DOHH2 (cell line): ENCODE measurements around the gene EPYC.

ENCODE experiments used
- H3F3A ChIP-seq: fragments of 200-600 bp; sonication (generic), shearing (Covaris generic); 2 replicates; pipeline ENCODE4 v1.6.0; 2016; ENCODE audit warnings: antibody characterized with exemption, mild to moderate bottlenecking; ENCODE audit not compliant: control insufficient read depth, insufficient read depth
- H3K27ac ChIP-seq: fragments of 200-600 bp; sonication (generic); 2 replicates; pipeline ENCODE4 v1.5.1; 2014; ENCODE audit warnings: low read depth, mild to moderate bottlenecking, low read length, moderate library complexity
- H3K27me3 ChIP-seq: fragments of 200-600 bp; sonication (generic); 2 replicates; pipeline ENCODE4 v1.6.1; 2014; ENCODE audit warnings: mild to moderate bottlenecking, low read length, mixed read lengths; ENCODE audit not compliant: control insufficient read depth
- H3K36me3 ChIP-seq: fragments of 200-600 bp; sonication (generic); 2 replicates; pipeline ENCODE4 v1.6.1; 2014; ENCODE audit warnings: mild to moderate bottlenecking, low read length, moderate library complexity, mixed read lengths; ENCODE audit not compliant: control insufficient read depth
- H3K4me1 ChIP-seq: fragments of 200-600 bp; sonication (generic); 2 replicates; pipeline ENCODE4 v1.6.1; 2014; ENCODE audit warnings: mild to moderate bottlenecking, low read length, mixed read lengths; ENCODE audit not compliant: control insufficient read depth
- H3K4me2 ChIP-seq: fragments of 200-600 bp; sonication (generic); 2 replicates; pipeline ENCODE4 v1.6.0; 2014; ENCODE audit warnings: mild to moderate bottlenecking, low read length, moderate library complexity
- H3K4me3 ChIP-seq: fragments of 200-600 bp; sonication (generic); 2 replicates; pipeline ENCODE4 v1.5.1; 2014; ENCODE audit warnings: mild to moderate bottlenecking, low read length, mixed read lengths
- H3K79me2 ChIP-seq: fragments of 200-600 bp; sonication (generic); 2 replicates; pipeline ENCODE4 v1.6.1; 2014; ENCODE audit warnings: mild to moderate bottlenecking, low read length, mixed read lengths; ENCODE audit not compliant: control insufficient read depth
- H3K9me2 ChIP-seq: fragments of 200-600 bp; sonication (generic); replicated peaks from 2 replicates; pipeline ENCODE4 v1.6.1; 2014; ENCODE audit warnings: mild to moderate bottlenecking, low read length, mixed read lengths; ENCODE audit not compliant: control insufficient read depth
- H3K9me3 ChIP-seq: fragments of 200-600 bp; sonication (generic); 2 replicates; pipeline ENCODE4 v1.6.1; 2014; ENCODE audit warnings: antibody characterized with exemption, low read length, mixed read lengths; ENCODE audit not compliant: control insufficient read depth, insufficient read depth
- H4K20me1 ChIP-seq: fragments of 200-600 bp; sonication (generic); 2 replicates; pipeline ENCODE4 v1.6.0; 2014; ENCODE audit warnings: low read depth, mild to moderate bottlenecking, antibody characterized with exemption, low read length, moderate library complexity; ENCODE audit not compliant: control insufficient read depth, insufficient read depth
- CTCF ChIP-seq: fragments of 200-600 bp; sonication (generic); IDR thresholded peaks from one replicate; pipeline ENCODE4 v1.5.1; 2014; ENCODE audit warnings: antibody characterized with exemption, mild to moderate bottlenecking, low read depth, low read length; ENCODE audit not compliant: poor library complexity, severe bottlenecking
- EZH2phosphoT487 ChIP-seq: fragments of 200-600 bp; sonication (generic); IDR thresholded peaks from 2 replicates; pipeline ENCODE4 v1.6.1; 2017; ENCODE audit warnings: borderline replicate concordance, mild to moderate bottlenecking, antibody characterized with exemption, low read length, moderate library complexity, mixed read lengths

EPYC gene

DNA sequence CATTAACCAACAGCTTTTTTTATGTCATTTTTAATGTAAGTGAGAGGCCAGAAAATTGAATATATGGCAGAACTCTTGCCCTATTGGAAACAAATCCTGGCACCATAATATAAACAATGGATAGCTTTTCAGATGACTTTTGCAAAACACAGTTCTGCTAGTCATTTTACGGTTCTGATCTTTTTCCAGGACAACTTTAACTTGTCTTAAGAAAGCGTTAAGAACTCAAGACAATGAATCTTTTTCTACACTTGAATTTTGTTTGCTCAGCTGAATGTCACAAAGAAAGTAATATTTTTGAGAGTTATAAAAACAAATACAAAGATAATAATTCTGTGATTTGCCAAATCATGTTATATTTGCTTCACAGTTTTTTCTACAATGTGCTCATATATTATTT lies 39.8 kb upstream of the EPYC start:
- Histone ChIP-seq H3K27me3 (no peaks in the 10 kb centered on the region), H3K4me3 (no peak overlapping the region), H4K20me1 (no peaks in the 10 kb centered on the region), H3F3A (no peaks in the 10 kb centered on the region), H3K9me3 (no peaks in the 10 kb centered on the region), H3K4me2 (no peak overlapping the region), H3K27ac (no peak overlapping the region), H3K36me3 (no peaks in the 10 kb centered on the region), H3K9me2 (no peaks in the 10 kb centered on the region), H3K79me2 (no peaks in the 10 kb centered on the region), H3K4me1 (no peaks in the 10 kb centered on the region)
- no peak for TF ChIP-seq CTCF
- no peak for TF ChIP-seq EZH2phosphoT487

GRCh38 chr12:91043408-91043807 lies 38.6 kb upstream of the EPYC start:
- Histone ChIP-seq H3K79me2 (no peaks in the 10 kb centered on the region), H3K4me1 (no peaks in the 10 kb centered on the region), H3K4me2 (no peak overlapping the region), H3K9me3 (no peaks in the 10 kb centered on the region), H3K36me3 (no peaks in the 10 kb centered on the region), H4K20me1 (no peaks in the 10 kb centered on the region), H3K27me3 (no peaks in the 10 kb centered on the region), H3K27ac (no peak overlapping the region), H3K4me3 (no peak overlapping the region), H3K9me2 (no peaks in the 10 kb centered on the region), H3F3A (no peaks in the 10 kb centered on the region)
- no peak for TF ChIP-seq EZH2phosphoT487
- no peak for TF ChIP-seq CTCF

- Histone ChIP-seq H3K36me3 (no peaks in the 10 kb centered on the region), H3K27me3 (0 out of 2 replicates have a peak, but pooled peaks cover 3% of the 10 kb centered on the region), H3K27ac (no peak overlapping the region), H4K20me1 (no peaks in the 10 kb centered on the region), H3F3A (no peaks in the 10 kb centered on the region), H3K4me1 (no peaks in the 10 kb centered on the region), H3K9me3 (no peaks in the 10 kb centered on the region), H3K79me2 (no peaks in the 10 kb centered on the region), H3K4me3 (no peak overlapping the region), H3K9me2 (no peaks in the 10 kb centered on the region), H3K4me2 (no peak overlapping the region)
- TF ChIP-seq CTCF: no peak
- no peak for TF ChIP-seq EZH2phosphoT487
These were observed 35.5 kb upstream of the EPYC start for GRCh38 chr12:91040096-91040755.
